Hepatocyte (in vitro differentiated cells): ENCODE measurements around the gene VANGL1. TPM values are rescaled to one million over a fixed set of nuclear protein-coding genes. Genes with fewer than 3 reads are reported as not detected.

Experiments
- DNase-seq: peaks from one replicate; pipeline ENCODE4 v3.0.0-alpha.2; 2016; ENCODE audit warnings: low spot score
- H2AFZ ChIP-seq: fragments of 200-600 bp; sonication (generic); 2 replicates; pipeline ENCODE4 v1.6.0; 2016; ENCODE audit warnings: antibody characterized with exemption, mild to moderate bottlenecking
- H3K27ac ChIP-seq: fragments of 200-600 bp; sonication (generic); 2 replicates; pipeline ENCODE4 v1.5.1; 2016; ENCODE audit warnings: mild to moderate bottlenecking
- H3K27me3 ChIP-seq: fragments of 200-600 bp; sonication (generic); 2 replicates; pipeline ENCODE4 v1.6.1; 2016
- H3K36me3 ChIP-seq: fragments of 200-600 bp; sonication (generic); replicated peaks from 2 replicates; pipeline ENCODE4 v1.5.1; 2016; ENCODE audit warnings: low read depth; ENCODE audit not compliant: insufficient read depth
- H3K4me1 ChIP-seq: fragments of 200-600 bp; sonication (generic); 2 replicates; pipeline ENCODE4 v1.5.1; 2016; ENCODE audit warnings: mild to moderate bottlenecking, moderate library complexity; ENCODE audit not compliant: insufficient read depth
- H3K4me2 ChIP-seq: fragments of 200-600 bp; sonication (generic); 2 replicates; pipeline ENCODE4 v1.6.0; 2016
- H3K4me3 ChIP-seq: fragments of 200-600 bp; sonication (generic); 2 replicates; pipeline ENCODE4 v1.5.1; 2016; ENCODE audit warnings: mild to moderate bottlenecking
- H3K79me2 ChIP-seq: fragments of 200-600 bp; sonication (generic); 2 replicates; pipeline ENCODE4 v1.6.0; 2017; ENCODE audit warnings: mild to moderate bottlenecking
- H3K9me2 ChIP-seq: fragments of 200-600 bp; sonication (generic); replicated peaks from 2 replicates; pipeline ENCODE4 v1.6.0; 2017; ENCODE audit warnings: mild to moderate bottlenecking; ENCODE audit not compliant: insufficient read depth
- H3K9me3 ChIP-seq: fragments of 200-600 bp; sonication (generic); 2 replicates; pipeline ENCODE4 v1.5.1; 2016; ENCODE audit warnings: low read depth, mild to moderate bottlenecking
- H4K20me1 ChIP-seq: fragments of 200-600 bp; sonication (generic); 2 replicates; pipeline ENCODE4 v1.6.0; 2016; ENCODE audit warnings: mild to moderate bottlenecking; ENCODE audit not compliant: insufficient read depth, poor library complexity, severe bottlenecking
- EZH2 ChIP-seq: fragments of 200-600 bp; sonication (generic); IDR thresholded peaks from 2 replicates; pipeline ENCODE4 v1.6.1; 2016; ENCODE audit warnings: antibody characterized with exemption, mild to moderate bottlenecking, borderline replicate concordance
- EZH2phosphoT487 ChIP-seq: fragments of 200-600 bp; sonication (generic); IDR thresholded peaks from one replicate; pipeline ENCODE4 v1.6.1; 2018; ENCODE audit warnings: antibody characterized with exemption, mild to moderate bottlenecking, low read depth, moderate library complexity; ENCODE audit not compliant: unreplicated experiment, severe bottlenecking
- WGBS: methylation state at CpG from one replicate; pipeline ENCODE4 v1.1.6; 2016; ENCODE audit warnings: low lambda C conversion rate; ENCODE audit errors: missing lambda C conversion rate; 5-methylcytosine and 5-hydroxymethylcytosine counted together
- polyA plus RNA-seq: library from polyadenylated mRNA; unstranded; fragments of >200 nt; fragmentation: Nextera tagmentation; extraction: Ambion mirVana; gene quantifications from 2 replicates; pipeline ENCODE4 v1.2.1, GENCODE V29; 2016
- total RNA-seq: library from RNA; depleted of rRNA; stranded (reverse); fragments of >200 nt; gene quantifications from 2 replicates; pipeline ENCODE4 v1.2.3, GENCODE V29; 2014
- TF ChIP-seq, protein P1 (sequence below): fragments of 200-600 bp; sonication (generic); IDR thresholded peaks from 2 replicates; pipeline ENCODE4 v1.5.1; 2016; ENCODE audit warnings: antibody characterized with exemption, mild to moderate bottlenecking; ENCODE audit not compliant: poor library complexity

VANGL1 gene
- total and polyA plus RNA-seq, 2 experiments from 2014 or later = 11.6 to 12.1 TPM

DNA sequence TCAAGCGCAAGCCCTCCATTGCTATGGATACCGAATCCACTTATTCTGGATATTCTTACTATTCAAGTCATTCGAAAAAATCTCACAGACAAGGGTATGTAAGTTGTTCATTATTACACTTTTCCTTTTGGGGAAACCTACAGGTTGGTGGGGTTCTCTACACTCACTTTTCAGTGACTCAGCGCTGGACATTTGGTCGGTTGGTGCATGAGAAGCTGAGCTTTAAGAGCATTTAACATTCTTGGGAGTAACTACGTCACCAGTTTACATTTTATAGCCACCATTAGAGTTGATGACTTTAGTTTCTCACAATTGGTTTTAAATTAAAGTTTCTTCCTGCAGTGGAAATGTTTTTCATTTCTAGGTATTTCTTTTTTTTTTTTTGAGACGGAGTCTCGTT, 9.6 kb downstream of the VANGL1 start:
- TF ChIP-seq EZH2phosphoT487 = no peak
- TF ChIP-seq, protein P1, sequence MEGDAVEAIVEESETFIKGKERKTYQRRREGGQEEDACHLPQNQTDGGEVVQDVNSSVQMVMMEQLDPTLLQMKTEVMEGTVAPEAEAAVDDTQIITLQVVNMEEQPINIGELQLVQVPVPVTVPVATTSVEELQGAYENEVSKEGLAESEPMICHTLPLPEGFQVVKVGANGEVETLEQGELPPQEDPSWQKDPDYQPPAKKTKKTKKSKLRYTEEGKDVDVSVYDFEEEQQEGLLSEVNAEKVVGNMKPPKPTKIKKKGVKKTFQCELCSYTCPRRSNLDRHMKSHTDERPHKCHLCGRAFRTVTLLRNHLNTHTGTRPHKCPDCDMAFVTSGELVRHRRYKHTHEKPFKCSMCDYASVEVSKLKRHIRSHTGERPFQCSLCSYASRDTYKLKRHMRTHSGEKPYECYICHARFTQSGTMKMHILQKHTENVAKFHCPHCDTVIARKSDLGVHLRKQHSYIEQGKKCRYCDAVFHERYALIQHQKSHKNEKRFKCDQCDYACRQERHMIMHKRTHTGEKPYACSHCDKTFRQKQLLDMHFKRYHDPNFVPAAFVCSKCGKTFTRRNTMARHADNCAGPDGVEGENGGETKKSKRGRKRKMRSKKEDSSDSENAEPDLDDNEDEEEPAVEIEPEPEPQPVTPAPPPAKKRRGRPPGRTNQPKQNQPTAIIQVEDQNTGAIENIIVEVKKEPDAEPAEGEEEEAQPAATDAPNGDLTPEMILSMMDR = no peak
- no peak for TF ChIP-seq EZH2
- no peak overlapping the region for H2AFZ ChIP-seq
- peaks cover 60% of the 10 kb centered on the region for H3K79me2 ChIP-seq
- H3K27ac ChIP-seq = peak overlapping the region; percentile 39
- H3K9me3 ChIP-seq = no peaks in the 10 kb centered on the region
- no peaks in the 10 kb centered on the region for H4K20me1 ChIP-seq
- H3K4me1 ChIP-seq = peaks cover 47% of the 10 kb centered on the region
- no peak overlapping the region for H3K4me3 ChIP-seq
- H3K36me3 ChIP-seq = no peaks in the 10 kb centered on the region
- 91% methylated on average over 8 of the region's 8 CpGs for WGBS
- H3K4me2 ChIP-seq = no peak overlapping the region
- H3K27me3 ChIP-seq = no peaks in the 10 kb centered on the region
- no peak for DNase-seq
- no peaks in the 10 kb centered on the region for H3K9me2 ChIP-seq

DNA sequence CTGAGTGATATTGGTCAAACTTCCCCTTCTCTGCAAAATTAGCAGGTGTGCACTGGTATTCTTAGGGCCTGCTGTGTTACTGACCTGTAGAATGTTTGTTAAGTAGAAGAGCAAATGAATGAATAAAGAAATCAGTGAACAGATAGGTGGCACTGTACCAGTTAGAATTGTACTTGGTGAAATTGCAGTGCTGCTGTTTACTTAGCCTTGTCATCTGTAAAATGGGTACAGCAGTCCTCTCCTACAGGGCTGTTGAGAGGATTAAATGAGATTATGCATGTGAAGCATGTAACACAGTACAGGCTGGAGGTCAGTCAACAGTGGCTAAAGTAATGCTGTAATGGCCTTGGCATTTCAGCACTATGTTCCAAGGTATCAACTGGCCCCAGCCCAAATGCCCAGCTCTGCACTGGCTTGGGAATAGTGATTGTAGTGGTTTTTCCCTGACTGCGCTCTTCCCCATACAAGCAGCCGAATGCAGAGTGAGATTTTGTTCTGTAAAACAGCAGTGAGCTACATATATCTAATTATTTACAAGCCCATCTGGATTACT, 10.5 kb downstream of the VANGL1 start:
- Histone ChIP-seq H3K27me3 (no peaks in the 10 kb centered on the region), H3K4me1 (peaks cover 41% of the 10 kb centered on the region), H3K9me3 (no peaks in the 10 kb centered on the region), H2AFZ (no peak overlapping the region), H3K4me3 (no peak overlapping the region), H3K9me2 (no peaks in the 10 kb centered on the region), H4K20me1 (no peaks in the 10 kb centered on the region), H3K79me2 (peaks cover 60% of the 10 kb centered on the region), H3K36me3 (no peaks in the 10 kb centered on the region), H3K4me2 (no peak overlapping the region), H3K27ac (no peak overlapping the region)
- DNase-seq = no peak
- TF ChIP-seq EZH2 = no peak
- TF ChIP-seq, protein P1 = no peak
- no peak for TF ChIP-seq EZH2phosphoT487
- WGBS = 91% methylated on average over 2 of the region's 2 CpGs

DNA sequence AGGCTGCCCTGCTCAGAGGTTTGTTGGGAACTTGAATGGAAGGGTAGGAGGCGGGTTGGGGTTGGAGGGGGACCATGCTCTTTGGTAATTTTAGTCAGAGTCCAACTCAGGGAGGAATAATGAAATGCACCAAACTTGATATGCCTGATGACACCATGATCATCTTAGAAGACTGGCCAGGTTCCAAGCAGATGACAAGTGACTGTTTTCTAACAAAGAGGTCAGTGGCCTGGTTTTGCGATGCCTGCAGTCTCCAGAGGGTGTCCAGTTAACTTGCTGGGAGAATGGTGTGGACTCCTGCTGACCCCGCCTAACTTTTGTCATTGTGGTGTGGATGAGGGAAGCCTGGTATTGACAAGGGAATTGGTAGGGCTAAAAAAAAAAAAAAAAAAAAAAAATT, 12.4 kb downstream of the VANGL1 start:
- peaks cover 58% of the 10 kb centered on the region for H3K79me2 ChIP-seq
- no peak overlapping the region for H3K27ac ChIP-seq
- no peak overlapping the region for H2AFZ ChIP-seq
- no peaks in the 10 kb centered on the region for H4K20me1 ChIP-seq
- H3K9me2 ChIP-seq = no peaks in the 10 kb centered on the region
- no peaks in the 10 kb centered on the region for H3K36me3 ChIP-seq
- no peaks in the 10 kb centered on the region for H3K27me3 ChIP-seq
- no peak overlapping the region for H3K4me3 ChIP-seq
- no peaks in the 10 kb centered on the region for H3K9me3 ChIP-seq
- H3K4me1 ChIP-seq = peaks cover 33% of the 10 kb centered on the region
- WGBS = 100% methylated on average over 3 of the region's 3 CpGs
- no peak overlapping the region for H3K4me2 ChIP-seq
- TF ChIP-seq EZH2phosphoT487 (no peak), EZH2 (no peak)
- TF ChIP-seq, protein P1 = no peak
- no peak for DNase-seq
